Cardiac septum (tissue), 1 donor: Measurements from ENCODE around the gene GON7. TPM values are rescaled to one million over a fixed set of nuclear protein-coding genes. Genes with fewer than 3 reads are reported as not detected.
"Not testable (repeated sequence)": the region's sequence is repeated elsewhere in the genome, so short reads cannot be mapped to it uniquely, and the experiment has no call there.

Experiments used
- DNase-seq: peaks from one replicate; pipeline ENCODE4 v3.0.0-alpha.2; 2020; ENCODE audit warnings: low spot score
- intact Hi-C: fragments of 100-400 bp; cut with DNase I; formaldehyde crosslinking; loops from one replicate; pipeline ENCODE4 v1.14.0; 2022
- total RNA-seq: library from RNA; stranded (reverse); fragmentation: NEBNext Ultra II Directional; extraction: Animal tissue kit (Norgen Biotek cat#: 25700); gene quantifications from one replicate; pipeline ENCODE4 v1.2.1, GENCODE V29; 2021
- donor health status: DM: no; HTN: no; CAD: no.

Gene GON7
- total RNA-seq, 1 donor from 2014 or later, result 11.8 TPM

- intact Hi-C loops, result not testable (repeated sequence)
- peak; percentile 26 for DNase-seq
These were observed 41.3 kb downstream of the GON7 start for GRCh38 chr14:93165271-93166265.

- intact Hi-C loops, result no loop called here
- no peak for DNase-seq
These were observed 43.3 kb downstream of the GON7 start for GRCh38 chr14:93163564-93163963.

GRCh38 chr14:93161411-93161940 is 45.4 kb downstream of the GON7 start:
- DNase-seq, result no peak

GRCh38 chr14:93160353-93160801 is 46.5 kb downstream of the GON7 start:
- no peak for DNase-seq
- intact Hi-C loops, result no loop called here

More at GRCh38 chr14:93161411-93161940, 45.4 kb downstream of the GON7 start:
- intact Hi-C loops, result no loop called here

GRCh38 chr14:93159625-93160352 is 47.1 kb downstream of the GON7 start:
- intact Hi-C loops, DNase-seq: not testable (repeated sequence)

DNA sequence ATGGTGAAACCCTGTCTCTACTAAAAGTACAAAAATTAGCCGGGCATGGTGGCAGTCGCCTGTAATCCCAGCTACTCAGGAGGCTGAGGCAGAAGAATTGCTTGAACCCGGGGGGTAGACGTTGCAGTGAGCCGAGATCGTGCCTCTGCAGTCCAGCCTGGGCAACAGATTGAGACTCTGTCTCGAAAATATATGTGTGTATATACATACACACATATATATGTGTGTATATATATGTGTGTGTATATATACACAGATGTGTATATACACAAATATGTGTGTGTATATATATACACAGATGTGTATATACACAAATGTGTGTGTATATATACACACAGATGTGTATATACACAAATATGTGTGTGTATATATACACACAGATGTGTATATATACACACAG is 48.5 kb downstream of the GON7 start:
- DNase-seq, intact Hi-C loops: not testable (repeated sequence)

- intact Hi-C loops, result no loop called here
These were observed 50.0 kb downstream of the GON7 start for GRCh38 chr14:93156693-93157369.

DNA sequence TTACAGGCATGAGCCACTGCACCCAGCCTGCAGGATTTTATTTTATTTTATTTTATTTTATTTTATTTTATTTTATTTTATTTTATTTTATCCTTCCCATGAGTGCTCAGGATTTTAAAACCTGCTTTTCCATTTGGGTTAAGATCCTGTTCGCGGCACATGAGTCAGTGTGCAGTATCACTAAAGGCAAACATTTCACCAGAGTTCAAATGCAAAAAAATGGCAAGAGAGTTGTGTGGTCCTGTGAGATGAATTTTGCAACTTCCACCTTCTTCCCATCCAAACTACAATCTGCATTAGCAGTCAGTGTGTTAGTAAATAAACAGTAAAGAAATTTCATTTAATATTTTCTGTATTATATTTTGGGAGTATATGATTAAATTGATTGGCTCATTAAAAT is 51.2 kb downstream of the GON7 start:
- no peak for DNase-seq
- intact Hi-C loops, result no loop called here

More at GRCh38 chr14:93156693-93157369, 50.0 kb downstream of the GON7 start:
- DNase-seq, result no peak

DNA sequence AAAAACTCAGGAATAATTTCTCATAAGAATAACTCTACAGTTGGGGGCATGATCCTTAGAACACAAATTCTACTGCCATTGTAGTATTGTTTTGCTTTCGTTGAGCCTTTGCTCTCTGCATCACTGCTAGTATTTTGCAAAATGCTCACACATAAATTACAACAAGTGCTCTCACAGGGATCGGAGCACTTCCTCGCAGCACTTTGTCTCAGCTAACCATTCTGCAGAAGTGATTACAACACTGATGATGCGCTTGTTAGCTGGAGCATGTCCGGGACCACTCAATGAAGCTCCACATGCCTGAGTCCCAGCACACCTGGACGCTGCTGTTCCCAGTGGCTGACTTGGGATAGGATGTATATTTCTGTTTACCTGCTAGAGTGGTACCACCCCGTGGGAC is 53.7 kb downstream of the GON7 start:
- intact Hi-C loops, result no loop called here
- no peak for DNase-seq

Other genes with a start within 250 kb of the GON7 start
- 77.1 TPM for gene ITPK1, start 91.1 kb downstream of the GON7 start, total RNA-seq
- gene MOAP1, start 22.2 kb downstream of the GON7 start, total RNA-seq, result 58.1 TPM
- gene LYSET, start 21.7 kb downstream of the GON7 start, total RNA-seq, result 17.3 TPM
- 25.2 TPM for gene UBR7, start 191 bp upstream of the GON7 start, total RNA-seq
- 27.7 TPM for gene BTBD7, start 126.0 kb upstream of the GON7 start, total RNA-seq
- 0.67 TPM for gene COX8C, start 140.1 kb upstream of the GON7 start, total RNA-seq
- gene UNC79, start 223.9 kb upstream of the GON7 start, total RNA-seq, result 0.51 TPM